Measurements from ENCODE around the gene RAE1.
"Not testable (repeated sequence)": the region's sequence is repeated elsewhere in the genome, so short reads cannot be mapped to it uniquely, and the experiment has no call there.

The RAE1 gene

DNA sequence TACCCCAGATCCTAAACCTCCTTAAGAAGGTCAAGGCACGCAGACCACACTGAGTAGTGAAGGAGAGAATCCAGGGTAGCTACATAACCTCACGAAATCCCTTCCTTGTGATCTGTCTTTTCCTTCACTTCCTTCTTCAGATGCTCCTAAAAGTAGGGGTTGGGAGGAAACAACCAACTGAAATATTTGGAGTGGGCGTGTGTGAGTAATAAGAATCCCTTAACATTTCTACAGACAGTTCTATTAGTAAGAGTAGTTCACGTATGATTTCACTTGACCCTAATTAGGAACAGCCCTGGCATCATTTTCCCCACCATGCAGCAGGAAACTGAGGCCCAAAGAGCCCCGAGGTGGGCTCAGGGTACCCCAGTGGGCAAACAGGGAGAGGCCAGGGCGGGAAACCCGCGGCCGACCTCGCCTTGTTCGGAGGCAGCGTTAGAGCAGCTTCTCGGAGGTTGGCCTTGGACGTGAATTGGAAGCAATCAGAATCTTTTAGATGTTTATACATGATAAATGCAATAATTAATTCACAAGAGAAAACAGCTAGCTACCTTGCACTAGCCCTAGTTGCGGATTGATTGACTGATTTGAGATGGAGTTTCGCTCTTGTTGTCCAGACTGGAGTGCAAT lies 859 bp upstream of the RAE1 start:
- DNase-seq (ENCODE audit: extremely low read depth, insufficient read length), result peak; percentile 17
- no peaks in the 10 kb centered on the region for H3K27me3 ChIP-seq (replicated peaks; ENCODE audit: control insufficient read depth, insufficient read depth, low read length)
- TF ChIP-seq CTCF (IDR thresholded peaks at IDR 0.05; ENCODE audit: insufficient read depth, low read length, poor library complexity, severe bottlenecking), result no peak
- H3K4me3 ChIP-seq (replicated peaks; ENCODE audit: low read depth, low read length), result no peak overlapping the region
- H3K36me3 ChIP-seq (ENCODE audit: control insufficient read depth, insufficient read depth, low read length), result peaks cover 5% of the 10 kb centered on the region

DNA sequence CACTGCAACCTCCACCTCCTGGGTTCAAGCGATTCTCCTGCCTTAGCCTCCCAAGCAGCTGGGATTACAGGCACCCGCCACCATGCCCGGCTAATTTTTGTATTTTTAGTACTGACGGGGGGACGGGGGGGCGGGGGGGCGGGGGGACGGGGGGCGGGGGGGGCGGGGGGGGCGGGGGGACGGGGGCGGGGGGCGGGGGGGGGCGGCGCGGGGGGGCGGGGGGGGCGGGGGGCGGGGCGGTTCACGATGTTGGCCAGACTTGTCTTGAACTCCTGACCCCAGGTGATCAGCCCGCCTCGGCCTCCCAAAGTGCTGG lies 371 bp upstream of the RAE1 start:
- not testable (repeated sequence) for H3K36me3 ChIP-seq (ENCODE audit: control insufficient read depth, insufficient read depth, low read length); DNase-seq (ENCODE audit: extremely low read depth, insufficient read length); H3K27me3 ChIP-seq (replicated peaks; ENCODE audit: control insufficient read depth, insufficient read depth, low read length)
- H3K4me3 ChIP-seq (replicated peaks; ENCODE audit: low read depth, low read length), result peak overlapping the region; percentile 85

- H3K36me3 ChIP-seq (ENCODE audit: control insufficient read depth, insufficient read depth, low read length), result peaks cover 14% of the 10 kb centered on the region
- DNase-seq (ENCODE audit: extremely low read depth, insufficient read length), result no peak
- no peaks in the 10 kb centered on the region for H3K27me3 ChIP-seq (replicated peaks; ENCODE audit: control insufficient read depth, insufficient read depth, low read length)
- no peak for TF ChIP-seq CTCF (IDR thresholded peaks at IDR 0.05; ENCODE audit: insufficient read depth, low read length, poor library complexity, severe bottlenecking)
- peak overlapping the region; percentile 85 for H3K4me3 ChIP-seq (replicated peaks; ENCODE audit: low read depth, low read length)
Observed at GRCh38 chr20:57352305-57352704, 1.2 kb downstream of the RAE1 start.

GRCh38 chr20:57353351-57353750 lies 2.3 kb downstream of the RAE1 start:
- TF ChIP-seq CTCF (IDR thresholded peaks at IDR 0.05; ENCODE audit: insufficient read depth, low read length, poor library complexity, severe bottlenecking), result no peak
- peaks cover 14% of the 10 kb centered on the region for H3K36me3 ChIP-seq (ENCODE audit: control insufficient read depth, insufficient read depth, low read length)
- no peak for DNase-seq (ENCODE audit: extremely low read depth, insufficient read length)
- H3K4me3 ChIP-seq (replicated peaks; ENCODE audit: low read depth, low read length), result no peak overlapping the region
- H3K27me3 ChIP-seq (replicated peaks; ENCODE audit: control insufficient read depth, insufficient read depth, low read length), result no peaks in the 10 kb centered on the region

DNA sequence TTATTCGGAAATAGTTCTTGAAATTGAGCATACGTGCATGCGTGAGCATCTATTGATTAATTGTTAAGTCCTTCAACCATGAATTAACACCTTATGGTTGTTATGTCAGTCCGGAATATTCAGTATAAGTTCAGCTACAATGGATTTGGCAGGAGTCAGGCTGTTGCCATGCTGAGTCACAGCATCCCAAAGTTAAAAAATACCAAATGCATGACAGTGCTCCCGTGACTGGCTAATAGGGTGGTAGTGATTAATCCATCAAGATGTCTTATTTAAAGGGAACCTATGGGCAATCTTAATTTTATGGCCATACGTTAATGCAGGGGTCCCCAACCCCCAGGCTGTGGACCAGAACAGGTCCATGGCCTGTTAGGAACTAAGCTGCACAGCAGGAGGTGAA lies 10.5 kb downstream of the RAE1 start:
- Histone ChIP-seq H3K4me3 (replicated peaks; ENCODE audit: low read depth, low read length) (no peak overlapping the region), H3K36me3 (ENCODE audit: control insufficient read depth, insufficient read depth, low read length) (peaks cover 19% of the 10 kb centered on the region), H3K27me3 (replicated peaks; ENCODE audit: control insufficient read depth, insufficient read depth, low read length) (no peaks in the 10 kb centered on the region)
- TF ChIP-seq CTCF (IDR thresholded peaks at IDR 0.05; ENCODE audit: insufficient read depth, low read length, poor library complexity, severe bottlenecking), result no peak
- no peak for DNase-seq (ENCODE audit: extremely low read depth, insufficient read length)

DNA sequence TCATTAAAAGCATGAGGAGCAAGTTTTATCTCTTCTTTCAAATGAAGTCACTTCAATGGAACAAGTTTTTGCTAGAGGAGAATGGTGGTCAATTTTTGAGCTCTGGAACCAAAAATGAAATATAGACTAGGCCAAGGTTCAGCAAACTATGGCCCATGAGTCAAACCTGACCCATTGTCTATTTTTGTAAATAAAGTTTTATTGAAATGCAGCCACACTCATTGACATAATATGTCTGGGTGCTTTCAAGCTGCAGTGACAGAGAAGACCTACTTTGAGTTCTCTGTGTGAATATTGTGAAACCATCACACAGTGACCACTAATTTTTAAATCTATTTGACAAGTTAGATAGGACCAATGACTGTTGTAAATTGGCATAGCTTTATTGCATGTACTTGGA lies 13.4 kb downstream of the RAE1 start:
- no peak for TF ChIP-seq CTCF (IDR thresholded peaks at IDR 0.05; ENCODE audit: insufficient read depth, low read length, poor library complexity, severe bottlenecking)
- no peak for DNase-seq (ENCODE audit: extremely low read depth, insufficient read length)
- peaks cover 24% of the 10 kb centered on the region for H3K36me3 ChIP-seq (ENCODE audit: control insufficient read depth, insufficient read depth, low read length)
- no peaks in the 10 kb centered on the region for H3K27me3 ChIP-seq (replicated peaks; ENCODE audit: control insufficient read depth, insufficient read depth, low read length)
- H3K4me3 ChIP-seq (replicated peaks; ENCODE audit: low read depth, low read length), result no peak overlapping the region
